Keratinocyte (primary cell): ENCODE results near the gene TLL1. TPM values are rescaled to one million over a fixed set of nuclear protein-coding genes. Genes with fewer than 3 reads are reported as not detected.

Experiments used
- DNase-seq: peaks from one replicate; pipeline ENCODE4 v3.0.0-alpha.2; 2011; ENCODE audit warnings: low read depth, missing footprints, low spot score
- FAIRE-seq: peaks from 2 replicates; lab custom pipeline; 2011; peaks lifted over from hg19 to GRCh38; lab: Jason Lieb, UNC
- H2AFZ ChIP-seq: 2 replicates; pipeline ENCODE4 v1.6.0; 2012; ENCODE audit warnings: low read length, control low read depth, inconsistent platforms; ENCODE audit not compliant: control insufficient read depth
- H3K27ac ChIP-seq: 2 replicates; pipeline ENCODE4 v1.5.1; 2011; ENCODE audit warnings: low read length; ENCODE audit not compliant: control insufficient read depth, insufficient read depth
- H3K27me3 ChIP-seq: 3 replicates; pipeline ENCODE4 v1.6.0; 2011; ENCODE audit warnings: low read length; ENCODE audit not compliant: control insufficient read depth, insufficient read depth; ENCODE audit errors: extremely low read depth
- H3K36me3 ChIP-seq, 2 experiments: 2 replicates in 1 of 2; 3 replicates in 1 of 2; pipeline ENCODE4 v1.5.1; 2011; ENCODE audit warnings: low read length in 2 of 2, mild to moderate bottlenecking in 1 of 2; ENCODE audit not compliant: control insufficient read depth in 2 of 2, insufficient read depth in 2 of 2; ENCODE audit errors: extremely low read depth in 1 of 2
- H3K4me1 ChIP-seq: 3 replicates; pipeline ENCODE4 v1.5.1; 2011; ENCODE audit warnings: low read length; ENCODE audit not compliant: control insufficient read depth, insufficient read depth; ENCODE audit errors: extremely low read depth
- H3K4me2 ChIP-seq: 3 replicates; pipeline ENCODE4 v1.6.0; 2011; ENCODE audit warnings: low read depth, low read length; ENCODE audit not compliant: control insufficient read depth, insufficient read depth; ENCODE audit errors: extremely low read depth
- H3K4me3 ChIP-seq, 3 experiments: fragments of 200-600 bp in 1 of 3; sonication (generic) in 1 of 3; 2 replicates in 2 of 3; 3 replicates in 1 of 3; pipeline ENCODE4 v1.5.1; 2011 to 2016; ENCODE audit warnings: low read length in 3 of 3, mild to moderate bottlenecking in 3 of 3, control low read depth in 2 of 3, inconsistent platforms in 1 of 3, low read depth in 1 of 3, mixed read lengths in 1 of 3, mixed run types in 1 of 3, moderate library complexity in 1 of 3; ENCODE audit not compliant: control insufficient read depth in 2 of 3, insufficient read depth in 2 of 3; ENCODE audit errors: extremely low read depth in 1 of 3
- H3K79me2 ChIP-seq: 2 replicates; pipeline ENCODE4 v1.6.0; 2012; ENCODE audit warnings: low read length; ENCODE audit not compliant: control insufficient read depth, insufficient read depth
- H3K9ac ChIP-seq: 3 replicates; pipeline ENCODE4 v1.6.0; 2011; ENCODE audit warnings: low read length; ENCODE audit not compliant: control insufficient read depth, insufficient read depth; ENCODE audit errors: extremely low read depth
- H3K9me1 ChIP-seq: 3 replicates; pipeline ENCODE4 v1.6.0; 2011; ENCODE audit warnings: low read length; ENCODE audit not compliant: control insufficient read depth, insufficient read depth; ENCODE audit errors: extremely low read depth
- H3K9me3 ChIP-seq: 2 replicates; pipeline ENCODE4 v1.5.1; 2012; ENCODE audit warnings: low read depth, low read length; ENCODE audit not compliant: control insufficient read depth
- H4K20me1 ChIP-seq: 3 replicates; pipeline ENCODE4 v1.6.0; 2011; ENCODE audit warnings: low read length; ENCODE audit not compliant: control insufficient read depth, insufficient read depth; ENCODE audit errors: extremely low read depth
- EZH2 ChIP-seq: IDR thresholded peaks from one replicate; pipeline ENCODE4 v1.6.1; 2012; ENCODE audit warnings: inconsistent platforms, mild to moderate bottlenecking, low read length, moderate library complexity
- dilution Hi-C: fragments of 300-500 bp; cut with MboI; formaldehyde crosslinking; loops from one replicate; pipeline ENCODE4 v1.7.0; 2020; ENCODE audit warnings: low sequenced_read_pairs; ENCODE audit not compliant: extremely low pct_ligation_motif_present
- polyA plus RNA-seq, 5 experiments: library from polyadenylated mRNA; depleted of rRNA in 3 of 5; stranded (reverse) in 3 of 5; stranded (forward) in 1 of 5; unstranded in 1 of 5; fragments of >200 nt; gene quantifications; 1 replicate in 1 of 5; 2 replicates in 3 of 5; 3 replicates in 1 of 5; pipeline versions ENCODE4 v1.2.1 to v1.2.3, GENCODE V29; 2011 to 2012; ENCODE audit warnings: missing spikeins in 2 of 5, low read depth in 1 of 5, low replicate concordance in 1 of 5
- TF ChIP-seq, protein P1 (sequence below), 3 experiments: IDR thresholded peaks in 1 of 3; conservative IDR thresholded peaks in 1 of 3; optimal IDR thresholded peaks in 1 of 3; 2 replicates in 2 of 3; 3 replicates in 1 of 3; pipeline versions ENCODE3 to v1.5.1; 2011; ENCODE audit warnings: low read length in 3 of 3, mild to moderate bottlenecking in 3 of 3, moderate library complexity in 2 of 3, control low read depth in 1 of 3, inconsistent platforms in 1 of 3; ENCODE audit not compliant: insufficient read depth in 2 of 3; ENCODE audit errors: extremely low read depth in 1 of 3

Gene TLL1
- polyA plus RNA-seq, 1 donor (not counting 4 experiments of a cell fraction or from before 2014, with no cell fraction given), result 1.5 TPM

- Histone ChIP-seq H3K9me1 (no peaks in the 10 kb centered on the region), H3K4me3 (no peak overlapping the region), H3K9me3 (no peaks in the 10 kb centered on the region), H3K79me2 (no peaks in the 10 kb centered on the region), H4K20me1 (no peaks in the 10 kb centered on the region), H3K27me3 (no peaks in the 10 kb centered on the region), H3K4me2 (no peak overlapping the region), H3K27ac (no peak overlapping the region), H3K9ac (no peak overlapping the region), H2AFZ (no peak overlapping the region), H3K36me3 (no peaks in the 10 kb centered on the region), H3K4me1 (peaks cover 8% of the 10 kb centered on the region)
- TF ChIP-seq EZH2, result no peak
- TF ChIP-seq, protein P1, sequence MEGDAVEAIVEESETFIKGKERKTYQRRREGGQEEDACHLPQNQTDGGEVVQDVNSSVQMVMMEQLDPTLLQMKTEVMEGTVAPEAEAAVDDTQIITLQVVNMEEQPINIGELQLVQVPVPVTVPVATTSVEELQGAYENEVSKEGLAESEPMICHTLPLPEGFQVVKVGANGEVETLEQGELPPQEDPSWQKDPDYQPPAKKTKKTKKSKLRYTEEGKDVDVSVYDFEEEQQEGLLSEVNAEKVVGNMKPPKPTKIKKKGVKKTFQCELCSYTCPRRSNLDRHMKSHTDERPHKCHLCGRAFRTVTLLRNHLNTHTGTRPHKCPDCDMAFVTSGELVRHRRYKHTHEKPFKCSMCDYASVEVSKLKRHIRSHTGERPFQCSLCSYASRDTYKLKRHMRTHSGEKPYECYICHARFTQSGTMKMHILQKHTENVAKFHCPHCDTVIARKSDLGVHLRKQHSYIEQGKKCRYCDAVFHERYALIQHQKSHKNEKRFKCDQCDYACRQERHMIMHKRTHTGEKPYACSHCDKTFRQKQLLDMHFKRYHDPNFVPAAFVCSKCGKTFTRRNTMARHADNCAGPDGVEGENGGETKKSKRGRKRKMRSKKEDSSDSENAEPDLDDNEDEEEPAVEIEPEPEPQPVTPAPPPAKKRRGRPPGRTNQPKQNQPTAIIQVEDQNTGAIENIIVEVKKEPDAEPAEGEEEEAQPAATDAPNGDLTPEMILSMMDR (optimal IDR thresholded peaks at IDR 0.05 in 1 of 3, IDR thresholded peaks at IDR 0.05 in 1 of 3, conservative IDR thresholded peaks at IDR 0.05 in 1 of 3; ENCODE audit: extremely low read depth in 1 of 3, insufficient read depth in 2 of 3, low read length in 3 of 3), result no peak
- FAIRE-seq (no peak), DNase-seq (no peak)
- dilution Hi-C loops, result no loop called here
These were observed 109.9 kb downstream of the TLL1 start for GRCh38 chr4:165982934-165983333.

GRCh38 chr4:165986956-165987698, 114.1 kb downstream of the TLL1 start:
- Histone ChIP-seq H3K79me2 (no peaks in the 10 kb centered on the region), H3K9me1 (no peaks in the 10 kb centered on the region), H3K27ac (no peak overlapping the region), H2AFZ (no peak overlapping the region), H3K9me3 (no peaks in the 10 kb centered on the region), H3K36me3 (no peaks in the 10 kb centered on the region), H3K27me3 (no peaks in the 10 kb centered on the region), H3K9ac (no peak overlapping the region), H3K4me2 (no peak overlapping the region), H3K4me1 (peaks cover 3% of the 10 kb centered on the region), H3K4me3 (no peak overlapping the region), H4K20me1 (no peaks in the 10 kb centered on the region)
- TF ChIP-seq, protein P1 (optimal IDR thresholded peaks at IDR 0.05 in 1 of 3, IDR thresholded peaks at IDR 0.05 in 1 of 3, conservative IDR thresholded peaks at IDR 0.05 in 1 of 3; ENCODE audit: extremely low read depth in 1 of 3, insufficient read depth in 2 of 3, low read length in 3 of 3), result no peak
- TF ChIP-seq EZH2, result no peak
- dilution Hi-C loops, result no loop called here
- FAIRE-seq (no peak), DNase-seq (no peak)
